Stimulated activated CD4-positive, alpha-beta T cell treated with anti-CD3 and anti-CD28 coated beads, TNF-alpha, amount 100 ng/mL, for 48 hours (primary cell): Measurements from ENCODE around the gene DISC1.
"Not testable (repeated sequence)": the region's sequence is repeated elsewhere in the genome, so short reads cannot be mapped to it uniquely, and the experiment has no call there.

ENCODE experiments used
- DNase-seq, 3 donors: peaks; one replicate each; pipeline ENCODE4 v3.0.0-alpha.2; 2020; ENCODE audit warnings: low read depth in 3 of 3

The DISC1 gene

DNA sequence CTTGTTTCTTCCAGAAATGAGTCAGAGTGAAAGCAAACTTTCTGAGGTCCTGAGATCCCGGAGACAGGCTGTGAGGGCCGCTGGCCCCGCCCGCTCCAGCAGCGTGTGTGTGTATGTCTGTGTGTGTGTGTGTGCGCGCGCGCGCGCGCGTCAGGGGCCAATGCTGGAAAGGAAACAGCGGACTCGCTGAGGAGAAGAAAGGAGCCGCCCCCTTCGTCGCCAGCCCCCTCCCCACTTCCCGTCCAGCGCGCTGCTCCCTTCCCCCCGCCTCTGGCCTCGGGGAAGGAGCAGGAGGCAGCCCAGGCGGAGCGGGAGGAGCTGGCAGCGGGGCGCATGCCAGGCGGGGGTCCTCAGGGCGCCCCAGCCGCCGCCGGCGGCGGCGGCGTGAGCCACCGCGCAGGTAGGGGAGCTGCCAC lies at the start of gene DISC1:
DISC1 (plus strand) TSS at position 256 of the 416 bp plus-strand sequence; CDS start at position 334, 78 bp downstream.
- peak; percentile 30 to 56 (median 34) for DNase-seq

DNA sequence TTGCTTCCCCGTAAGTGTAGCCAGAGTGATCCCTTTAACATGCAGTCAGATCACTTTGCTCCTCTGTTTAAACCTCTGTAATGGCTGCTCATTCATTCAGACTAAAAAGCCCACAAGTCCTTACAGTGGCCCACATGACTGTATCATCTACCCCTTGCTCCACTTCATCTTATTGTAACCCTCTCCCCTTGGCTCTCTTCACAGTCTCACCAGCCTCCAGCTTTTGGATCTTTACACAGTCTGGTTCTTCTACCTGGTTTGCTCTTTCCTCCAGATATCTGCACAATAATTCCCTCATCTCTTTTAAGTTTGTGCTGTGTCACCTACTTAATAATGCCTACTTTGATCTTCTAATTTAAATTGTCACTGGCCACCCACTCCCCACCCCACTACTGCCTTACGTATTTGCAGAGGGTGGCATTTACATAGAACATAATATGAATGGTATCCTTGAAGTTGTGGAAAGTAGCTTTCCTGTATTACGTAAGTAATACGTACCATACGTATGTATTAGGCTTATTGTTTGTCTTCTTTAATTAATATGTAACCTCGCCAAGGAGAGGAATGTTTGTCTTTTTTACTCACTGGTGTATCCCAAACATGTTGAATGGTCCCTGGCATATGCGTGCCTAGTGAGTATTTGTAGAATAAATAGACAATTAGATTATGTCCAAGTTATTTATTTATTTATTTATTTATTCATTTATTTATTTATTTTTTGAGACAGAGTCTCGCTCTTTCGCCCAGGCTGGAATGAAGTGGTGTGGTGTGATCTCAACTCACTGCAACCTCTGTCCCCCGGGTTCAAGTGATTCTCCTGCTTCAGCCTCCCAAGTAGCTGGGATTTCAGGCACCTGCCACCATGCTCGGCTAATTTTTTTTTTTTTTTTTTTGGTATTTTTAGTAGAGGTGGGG lies 49.5 kb upstream of the DISC1 start:
- no peak for DNase-seq

DNA sequence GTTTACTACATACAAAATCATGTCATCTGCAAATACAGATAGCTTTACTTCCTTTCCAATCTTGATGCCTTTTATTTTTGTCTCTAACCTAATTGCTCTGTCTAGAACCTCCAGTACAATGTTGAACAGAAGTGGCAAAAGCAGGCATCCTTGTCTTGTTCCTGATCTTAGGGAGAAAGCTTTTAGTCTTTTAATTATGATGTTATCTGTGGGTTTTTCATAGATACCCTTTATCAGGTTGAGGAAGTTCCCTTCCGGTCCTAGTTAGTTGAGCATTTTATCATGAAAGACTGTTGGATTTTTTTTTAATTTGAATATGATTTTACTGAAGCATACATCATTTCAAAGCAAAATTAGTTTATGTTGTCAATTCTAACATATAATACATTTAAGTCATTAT lies 45.7 kb upstream of the DISC1 start:
- no peak for DNase-seq

DNA sequence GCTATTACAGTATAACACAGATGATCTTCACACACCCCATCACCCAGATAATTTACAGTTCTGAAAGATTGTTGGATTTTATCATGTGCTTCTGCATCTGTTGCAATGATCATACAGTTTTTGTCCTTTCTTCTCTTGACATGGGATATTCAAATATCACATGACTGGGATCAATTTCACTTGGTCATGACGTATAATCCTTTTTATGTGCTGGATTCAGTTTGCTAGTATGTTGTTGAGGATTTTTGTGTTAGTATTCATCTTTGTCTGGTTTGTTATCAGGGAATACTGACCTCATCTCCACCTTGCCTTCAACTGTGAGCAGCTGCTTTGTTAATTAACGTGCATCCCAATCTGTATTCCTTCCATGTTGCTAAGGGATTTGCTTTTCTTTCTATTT lies 44.7 kb upstream of the DISC1 start:
- DNase-seq = no peak

DNA sequence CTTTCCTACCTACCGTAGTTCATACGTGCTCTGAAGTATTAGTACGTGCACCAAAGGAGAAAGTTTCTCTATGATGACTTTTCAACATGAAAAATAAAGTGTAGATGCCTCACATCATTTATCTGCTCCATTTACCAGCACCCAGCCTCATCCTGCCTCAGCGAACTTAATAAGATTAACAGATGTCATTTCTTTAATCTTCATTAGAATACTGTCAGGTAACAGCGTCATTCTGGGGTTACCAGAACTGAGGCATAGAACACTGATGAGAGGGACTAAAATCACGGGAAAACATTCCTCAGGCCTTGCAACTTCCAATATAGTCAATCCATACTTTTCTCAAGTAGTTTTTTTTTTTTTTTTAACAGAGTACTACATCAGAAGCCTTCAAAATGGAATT lies 43.2 kb upstream of the DISC1 start:
- no peak for DNase-seq

DNA sequence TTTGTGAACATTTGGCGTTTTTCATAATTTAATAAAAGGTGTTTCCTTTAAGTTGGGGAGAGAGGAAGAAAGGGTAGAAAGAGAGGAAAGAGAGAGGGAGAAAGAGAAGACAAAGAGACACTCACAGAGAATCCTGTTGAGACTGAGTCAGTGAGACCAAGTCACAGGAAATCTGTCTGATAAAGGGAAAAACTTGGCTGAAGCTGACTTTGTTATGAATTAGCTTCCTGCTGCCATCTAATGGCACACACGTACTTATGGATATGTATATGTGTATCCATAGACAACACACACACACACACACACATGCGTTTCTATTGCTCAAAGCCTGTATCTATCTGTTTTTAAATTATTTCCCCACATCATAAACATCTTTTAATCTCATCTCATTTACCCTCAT lies 42.5 kb upstream of the DISC1 start:
- no peak for DNase-seq

DNA sequence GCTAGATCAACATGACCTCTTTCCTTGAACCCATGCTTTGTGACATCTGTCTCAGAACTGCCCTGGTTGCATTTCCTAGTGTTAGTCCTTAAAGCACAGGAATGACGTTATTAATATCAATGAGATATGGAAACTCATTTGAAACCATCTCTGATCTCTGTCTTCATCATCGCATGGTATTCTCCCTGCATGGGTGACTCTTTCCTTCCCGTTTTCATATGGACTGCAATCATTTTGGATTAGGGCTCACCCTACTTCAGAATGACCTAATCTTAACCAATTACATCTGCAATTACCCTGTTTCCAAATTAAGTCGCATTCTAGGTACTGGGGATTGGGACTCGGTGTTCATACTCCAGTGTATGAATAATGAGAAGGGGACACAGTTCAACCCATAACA lies 41.7 kb upstream of the DISC1 start:
- DNase-seq = no peak

DNA sequence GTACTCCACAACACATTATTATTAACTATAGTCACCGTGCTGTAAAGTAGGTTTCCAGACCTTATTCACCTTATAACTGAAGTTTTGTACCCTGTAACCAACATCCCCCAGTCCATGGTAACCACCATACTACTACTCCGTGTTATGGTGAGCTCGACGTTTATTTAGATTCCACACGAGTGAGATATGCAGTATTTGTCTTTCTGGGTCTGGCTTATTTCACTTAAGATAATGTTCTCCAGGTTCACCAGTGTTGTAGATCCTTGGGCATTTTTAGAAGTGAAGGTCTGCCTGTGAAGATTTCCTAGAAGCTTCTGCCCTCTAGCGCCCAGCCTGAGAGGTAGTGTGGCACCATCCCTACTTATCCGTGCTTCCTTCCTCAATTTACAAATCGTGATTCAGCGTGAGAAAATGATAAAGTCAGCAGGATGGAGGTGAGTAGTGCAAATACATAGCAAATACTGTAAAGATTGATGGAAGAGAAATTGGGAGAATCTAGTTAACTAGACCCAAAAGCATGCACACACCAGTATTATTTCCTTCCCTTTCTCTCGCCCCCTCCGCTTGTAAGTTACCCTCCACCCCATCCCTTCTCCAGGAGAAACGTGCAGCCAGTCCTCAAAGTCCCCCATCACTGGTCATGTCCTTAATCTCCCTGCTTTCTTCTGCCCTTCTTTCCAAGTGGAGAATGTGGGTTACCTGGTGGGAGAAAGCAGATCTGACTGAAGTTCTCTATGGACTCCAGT lies 36.0 kb upstream of the DISC1 start:
- no peak for DNase-seq

DNA sequence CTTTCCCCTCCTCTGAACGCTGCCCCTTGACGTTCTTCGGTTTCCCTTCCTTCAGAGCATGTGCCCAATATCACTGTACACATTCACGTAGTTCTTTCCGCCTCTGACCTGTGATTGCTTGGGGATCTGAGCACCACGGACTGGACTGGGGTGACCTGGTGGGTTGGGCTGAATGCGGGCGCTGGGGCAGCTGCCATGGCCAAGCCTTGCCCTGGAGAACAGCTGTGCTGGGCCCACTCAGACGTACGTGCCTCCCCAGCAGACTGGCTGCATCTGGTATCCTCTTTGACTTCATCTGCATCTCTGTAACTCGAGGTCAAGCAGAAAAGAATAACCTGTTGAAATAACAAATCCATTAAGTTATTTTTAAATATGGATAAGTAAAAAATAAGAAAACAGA lies 35.1 kb upstream of the DISC1 start:
- DNase-seq = no peak

DNA sequence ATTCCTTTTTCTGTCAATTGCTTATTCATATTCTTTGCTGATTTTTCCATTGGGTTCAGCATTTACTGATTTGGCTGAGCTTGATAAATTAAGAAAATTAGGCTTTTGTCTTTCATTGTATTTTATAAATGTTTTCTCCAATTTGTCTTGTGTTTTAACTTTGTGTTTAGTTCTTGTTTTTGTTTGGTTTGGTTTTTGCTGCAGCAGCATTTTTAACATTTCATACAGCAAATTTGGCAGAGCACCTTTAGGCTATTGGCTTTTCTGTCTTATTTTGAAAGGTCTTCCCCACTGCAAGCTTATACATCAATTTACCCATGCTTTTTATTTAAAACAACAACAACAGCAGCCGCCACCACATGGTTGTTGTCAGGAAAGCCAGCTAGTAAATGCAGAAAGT lies 33.8 kb upstream of the DISC1 start:
- no peak for DNase-seq

DNA sequence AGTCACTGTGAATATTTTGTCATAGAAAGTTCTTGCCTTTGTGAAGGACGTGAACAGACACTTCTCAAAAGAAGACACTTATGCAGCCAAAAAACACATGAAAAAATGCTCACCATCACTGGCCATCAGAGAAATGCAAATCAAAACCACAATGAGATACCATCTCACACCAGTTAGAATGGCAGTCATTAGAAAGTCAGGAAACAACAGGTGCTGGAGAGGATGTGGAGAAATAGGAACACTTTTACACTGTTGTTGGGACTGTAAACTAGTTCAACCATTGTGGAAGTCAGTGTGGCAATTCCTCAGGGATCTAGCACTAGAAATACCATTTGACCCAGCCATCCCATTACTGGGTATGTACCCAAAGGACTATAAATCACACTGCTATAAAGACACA lies 33.3 kb upstream of the DISC1 start:
- not testable (repeated sequence) for DNase-seq

DNA sequence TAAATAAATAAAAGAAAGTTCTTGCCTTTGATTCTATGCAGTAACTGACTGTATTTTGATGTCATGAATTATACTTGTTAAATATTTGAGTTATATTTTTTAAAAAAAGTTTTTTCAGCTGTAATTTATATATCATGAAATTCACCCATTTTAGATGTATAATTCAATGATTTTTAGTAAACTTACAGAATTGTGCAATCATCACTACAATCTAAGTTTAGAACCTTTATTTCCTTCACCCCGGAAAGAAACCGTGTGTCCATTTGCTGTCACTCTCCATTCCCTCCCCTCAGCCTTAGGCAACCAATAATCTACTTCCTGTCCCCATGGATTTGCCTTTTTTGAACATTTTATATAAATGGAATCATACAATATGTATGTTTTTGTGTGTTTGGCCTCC lies 32.5 kb upstream of the DISC1 start:
- no peak for DNase-seq

DNA sequence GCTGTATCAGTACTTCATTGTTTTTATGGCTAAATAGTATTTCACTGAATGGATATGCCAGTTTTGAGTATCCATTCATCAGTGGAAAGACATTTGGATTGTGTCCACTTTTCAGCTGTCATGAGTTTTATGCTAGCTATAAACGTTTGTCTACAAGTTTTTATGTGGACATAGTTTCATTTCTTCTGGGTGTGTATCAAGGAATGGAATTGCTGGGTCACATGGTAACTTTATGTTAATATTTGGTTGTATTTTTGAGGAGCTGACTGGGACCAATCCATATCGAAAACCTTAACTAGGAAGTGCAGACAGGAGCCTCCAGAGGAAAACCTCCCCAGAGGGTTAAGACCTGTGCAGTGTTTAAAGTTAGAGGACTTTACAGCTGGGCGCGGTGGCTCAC lies 31.8 kb upstream of the DISC1 start:
- DNase-seq = no peak

DNA sequence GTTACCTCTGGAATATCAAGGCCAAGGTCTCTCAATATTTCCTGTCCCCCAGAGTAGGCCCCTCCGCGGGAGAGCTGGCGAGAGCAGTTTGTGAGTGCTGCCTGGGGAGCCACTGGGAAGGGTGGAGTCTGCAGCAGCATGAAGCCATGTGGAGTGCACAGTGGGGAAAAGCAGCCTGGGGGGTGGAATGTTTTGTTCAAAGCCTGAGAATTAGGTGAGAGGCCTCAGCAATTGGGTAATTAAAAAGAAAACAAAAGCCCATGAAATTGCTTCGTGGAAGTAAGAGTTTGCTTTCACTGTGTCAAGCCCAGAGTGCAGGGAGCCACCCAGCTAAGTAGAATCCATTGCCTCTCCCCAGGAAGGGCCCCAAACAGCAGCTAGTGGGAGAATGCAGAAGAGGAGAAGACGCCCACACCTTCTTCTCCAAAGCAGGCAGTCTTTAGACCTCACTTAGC lies 30.2 kb upstream of the DISC1 start:
- DNase-seq = no peak

DNA sequence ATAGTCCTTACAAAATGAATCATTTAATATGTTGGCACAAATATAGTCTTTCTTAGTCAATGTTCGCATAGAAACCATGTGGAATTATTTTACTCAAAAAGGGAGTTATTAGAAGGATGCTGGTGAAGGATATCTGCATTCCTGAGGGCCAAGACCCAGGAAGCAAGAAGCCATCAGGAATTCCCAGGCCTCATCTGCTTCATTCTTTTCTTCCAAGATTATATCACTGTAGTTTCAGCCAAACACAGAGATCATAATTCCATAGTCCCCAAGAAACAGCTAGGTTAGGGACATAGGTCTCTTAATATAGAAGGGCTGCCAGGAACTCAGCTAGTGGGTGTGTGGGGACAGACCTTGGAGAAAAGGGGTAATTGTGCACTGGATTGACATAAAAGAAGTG lies 28.6 kb upstream of the DISC1 start:
- DNase-seq = no peak

DNA sequence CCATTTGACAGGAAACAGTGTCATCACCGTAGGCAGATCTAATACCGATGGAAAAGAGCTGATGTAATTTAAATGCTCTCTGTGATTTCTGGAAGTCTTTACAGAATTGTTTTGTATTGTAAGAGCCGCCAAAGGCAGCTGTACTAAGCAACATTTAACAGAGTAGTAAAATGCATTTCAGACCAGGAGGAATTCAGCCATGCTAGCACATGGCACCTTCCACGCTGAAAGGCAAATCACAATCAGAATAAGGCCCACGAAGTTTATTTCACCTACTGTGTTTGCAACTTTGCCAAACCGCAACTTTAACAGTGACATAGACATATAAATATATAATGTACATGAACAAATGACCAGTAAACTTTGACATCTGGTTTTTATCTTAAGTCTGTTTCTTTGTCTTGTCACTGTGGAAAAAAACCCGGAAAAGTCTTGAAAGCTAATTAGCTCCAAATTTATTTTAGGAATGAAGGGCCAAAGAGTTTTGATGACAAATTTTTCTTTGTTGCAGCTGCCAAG lies 26.1 kb upstream of the DISC1 start:
- DNase-seq = no peak

DNA sequence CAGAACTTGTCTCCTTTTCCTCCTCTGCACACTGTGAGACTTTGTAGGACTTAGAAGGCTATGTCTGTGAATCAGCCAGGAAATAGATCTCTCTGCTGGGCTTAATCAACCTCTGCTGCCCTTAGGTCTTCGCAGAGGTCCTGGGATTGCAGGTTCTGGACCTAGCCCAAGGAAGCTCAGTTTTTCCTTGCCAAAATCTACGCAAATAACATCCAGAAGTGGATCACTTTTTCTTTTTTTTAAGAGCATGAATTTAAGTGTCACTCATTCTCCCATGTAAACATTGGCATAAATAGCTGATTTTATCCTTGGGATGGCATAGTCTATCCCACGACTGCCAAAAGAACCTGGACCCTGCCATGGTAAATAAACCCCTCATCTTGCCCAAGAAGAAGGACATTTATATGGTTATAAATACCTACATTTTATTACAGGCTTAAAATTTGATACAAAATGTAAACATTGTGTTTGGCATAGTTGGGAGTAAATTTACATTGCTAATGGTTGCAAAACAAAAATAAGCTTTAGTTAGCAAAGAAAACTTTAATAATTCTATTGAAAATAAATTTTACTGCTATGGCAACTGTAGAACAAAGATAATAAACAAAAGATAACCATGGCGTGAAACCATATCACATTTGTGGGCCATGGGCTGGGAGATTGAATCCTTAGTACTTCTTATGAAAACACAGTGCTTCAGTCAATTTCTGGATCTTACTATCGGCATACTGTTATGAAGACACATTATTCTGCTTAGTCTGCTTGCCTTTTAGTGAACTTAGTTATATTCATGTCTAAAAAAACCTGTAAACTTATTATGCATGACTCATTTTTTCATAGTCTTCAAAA lies 24.5 kb upstream of the DISC1 start:
- DNase-seq = no peak

DNA sequence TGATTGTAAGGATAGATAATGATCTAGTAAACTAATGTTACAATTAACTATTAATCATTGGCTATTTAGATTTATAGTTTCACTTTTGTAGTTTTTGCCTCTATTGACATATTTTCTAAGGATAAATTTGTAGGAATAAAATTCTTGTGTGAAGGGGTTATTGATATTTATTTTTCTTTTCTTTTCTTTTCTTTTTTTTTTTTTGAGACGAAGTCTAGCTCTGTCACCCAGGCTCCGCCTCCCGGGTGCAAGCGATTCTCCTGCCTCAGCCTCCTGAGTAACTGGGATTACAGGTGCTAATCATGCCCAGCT lies 24.0 kb upstream of the DISC1 start:
- DNase-seq = no peak

DNA sequence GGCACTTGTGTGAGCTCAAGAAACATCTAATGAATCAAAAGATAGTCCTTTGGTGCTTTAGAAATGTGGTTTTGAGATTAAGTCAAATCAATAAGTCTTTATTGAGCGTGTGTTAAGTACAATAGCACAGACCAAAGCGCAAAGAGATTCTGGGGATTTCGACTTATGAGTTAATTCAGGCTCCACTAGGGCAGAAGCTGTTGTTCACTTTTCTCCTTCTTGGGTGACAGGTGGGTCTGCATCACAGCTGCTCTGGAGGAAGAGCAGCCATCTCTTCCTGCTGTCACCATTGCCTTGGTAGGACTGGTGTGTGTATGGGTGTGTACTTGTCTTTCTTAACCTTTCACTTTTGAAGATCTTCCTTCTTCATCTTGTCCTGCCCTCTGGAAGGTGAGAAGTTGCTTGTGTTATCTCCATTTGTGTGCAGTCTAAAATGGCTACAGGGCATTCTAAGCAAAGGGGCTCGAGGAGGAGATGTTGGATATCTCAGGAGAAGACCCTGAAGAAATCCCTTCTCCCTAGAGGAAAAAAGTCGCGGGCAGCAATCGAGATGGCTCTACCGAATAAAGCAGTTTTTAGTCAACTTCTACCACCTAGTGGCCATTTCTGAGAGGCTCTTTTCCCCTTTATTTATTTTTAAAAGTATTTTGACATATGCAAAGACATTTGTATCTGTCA lies 22.9 kb upstream of the DISC1 start:
- DNase-seq = no peak

DNA sequence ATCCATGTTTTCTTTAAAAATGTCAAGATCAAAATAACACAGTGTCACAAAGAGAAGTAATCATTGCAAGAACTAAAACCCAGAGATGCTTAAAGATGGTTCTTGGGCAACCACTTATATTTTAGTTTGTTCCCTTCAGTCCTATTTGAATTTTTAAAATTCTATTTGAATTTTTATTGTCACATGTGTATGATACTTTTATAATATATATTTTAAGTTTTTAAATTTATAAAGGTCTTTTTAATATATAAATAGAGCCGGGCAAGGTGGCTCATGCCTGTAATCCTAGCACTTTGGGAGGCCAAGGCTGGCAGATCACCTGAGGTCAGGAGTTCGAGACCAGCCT lies 22.3 kb upstream of the DISC1 start:
- DNase-seq = no peak
